Measurements from ENCODE around the gene DDX55.

- no peak for TF ChIP-seq EZH2 (IDR thresholded peaks at IDR 0.05; ENCODE audit: borderline replicate concordance, low read length)
- no peak for TF ChIP-seq CTCF (IDR thresholded peaks at IDR 0.05; ENCODE audit: low read length)
Observed at GRCh38 chr12:123655420-123655819, 53.5 kb downstream of the DDX55 start.

Data from OCI-LY1 (cell line).